Left lobe of liver (tissue), 2 donors: ENCODE measurements around the gene BEND7. TPM values are rescaled to one million over a fixed set of nuclear protein-coding genes. Genes with fewer than 3 reads are reported as not detected.
"Not testable (repeated sequence)": the region's sequence is repeated elsewhere in the genome, so short reads cannot be mapped to it uniquely, and the experiment has no call there.

Experiments
- ATAC-seq: fragments of 200-7000 bp; cut with Tn5 transposase; one replicate; pipeline ENCODE4 v1.9.1; 2020; ENCODE audit warnings: mild to moderate bottlenecking, moderate library complexity
- DNase-seq: peaks from one replicate; pipeline ENCODE4 v3.0.0-alpha.2; 2020; ENCODE audit warnings: low spot score
- total RNA-seq: library from RNA; stranded (reverse); gene quantifications from one replicate; pipeline ENCODE4 v1.2.1, GENCODE V29; 2021
- donor health status: DM: no; HTN: no; CAD: no; lungs with moderate emphysema.
- donor health status: DM: no; HTN: yes; CAD: no.

The BEND7 gene
- total RNA-seq, 1 donor from 2014 or later: 14.9 TPM

DNA sequence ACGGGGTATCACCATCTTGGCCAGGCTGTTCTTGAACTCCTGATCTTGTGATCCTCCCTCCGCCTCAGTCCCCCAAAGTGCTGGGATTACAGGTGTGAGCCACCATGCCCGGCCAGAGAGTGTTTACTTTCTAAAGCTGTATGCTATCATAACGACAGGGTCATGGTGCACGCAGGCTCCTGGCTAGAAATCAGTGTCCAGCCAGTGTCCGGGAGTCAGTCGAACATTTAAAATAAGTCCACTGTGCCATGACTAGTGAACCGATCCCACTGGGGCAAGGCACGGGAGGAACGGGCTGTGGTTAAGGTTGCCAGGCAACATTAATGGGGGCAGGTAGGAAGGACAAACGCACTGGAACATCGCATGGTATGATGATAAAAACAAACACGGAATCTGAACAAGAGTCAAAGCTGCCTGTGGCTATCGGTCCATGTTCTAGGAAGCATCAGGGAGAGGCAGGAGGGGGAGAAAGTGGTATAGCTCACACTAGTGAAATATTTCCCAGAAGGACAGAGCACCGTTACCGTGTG lies 91.7 kb downstream of the BEND7 start:
- no peak for DNase-seq
- no peak for ATAC-seq

DNA sequence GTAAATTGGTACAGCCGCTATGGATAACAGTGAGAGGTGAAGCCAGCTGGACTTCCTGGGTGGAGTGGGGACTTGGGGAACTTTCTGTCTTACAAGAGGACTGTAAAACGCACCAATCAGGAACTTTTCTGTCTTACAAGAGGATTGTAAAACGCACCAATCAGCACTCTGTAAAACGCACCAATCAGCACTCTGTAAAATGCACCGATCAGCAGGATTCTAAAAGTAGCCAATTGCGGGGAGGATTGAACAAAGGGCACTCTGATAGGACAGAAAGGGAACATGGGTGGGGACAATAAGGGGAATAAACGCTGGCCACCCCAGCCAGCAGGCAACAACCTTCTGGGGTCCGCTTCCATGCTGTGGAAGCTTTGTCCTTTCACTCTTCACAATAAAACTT lies 100.9 kb downstream of the BEND7 start:
- ATAC-seq, DNase-seq: not testable (repeated sequence)

- no peak for ATAC-seq
- no peak for DNase-seq
Observed at GRCh38 chr10:13425397-13425796, 103.4 kb downstream of the BEND7 start.

- ATAC-seq (no peak), DNase-seq (no peak)
Observed at GRCh38 chr10:13422800-13423199, 106.0 kb downstream of the BEND7 start.

DNA sequence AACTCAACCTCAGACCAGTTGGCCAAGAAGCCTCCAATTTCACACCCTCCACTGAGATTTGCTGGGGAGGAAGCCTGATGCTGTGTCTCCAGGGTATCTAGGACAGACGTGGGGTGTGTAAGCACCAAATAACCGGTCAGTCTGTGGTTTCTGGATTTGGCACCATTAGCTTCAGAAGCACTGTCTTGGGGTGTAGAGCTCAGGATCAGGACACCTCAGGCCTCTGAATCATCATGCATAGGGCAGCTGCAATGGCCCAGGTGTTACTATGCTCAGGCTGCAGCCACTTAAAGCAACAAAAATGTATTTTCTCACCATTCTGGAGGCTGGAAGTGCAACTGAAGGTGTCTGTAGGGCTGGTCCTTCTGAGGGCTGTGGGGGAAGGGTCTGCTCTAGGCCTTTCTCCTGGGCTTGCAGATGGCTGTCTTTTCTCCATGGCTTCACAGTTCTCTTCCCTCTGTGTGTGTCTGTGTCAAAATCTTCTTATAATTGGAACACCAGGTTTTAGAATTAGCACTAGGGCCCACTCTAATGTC lies 107.4 kb downstream of the BEND7 start:
- ATAC-seq: no peak
- DNase-seq: no peak

DNA sequence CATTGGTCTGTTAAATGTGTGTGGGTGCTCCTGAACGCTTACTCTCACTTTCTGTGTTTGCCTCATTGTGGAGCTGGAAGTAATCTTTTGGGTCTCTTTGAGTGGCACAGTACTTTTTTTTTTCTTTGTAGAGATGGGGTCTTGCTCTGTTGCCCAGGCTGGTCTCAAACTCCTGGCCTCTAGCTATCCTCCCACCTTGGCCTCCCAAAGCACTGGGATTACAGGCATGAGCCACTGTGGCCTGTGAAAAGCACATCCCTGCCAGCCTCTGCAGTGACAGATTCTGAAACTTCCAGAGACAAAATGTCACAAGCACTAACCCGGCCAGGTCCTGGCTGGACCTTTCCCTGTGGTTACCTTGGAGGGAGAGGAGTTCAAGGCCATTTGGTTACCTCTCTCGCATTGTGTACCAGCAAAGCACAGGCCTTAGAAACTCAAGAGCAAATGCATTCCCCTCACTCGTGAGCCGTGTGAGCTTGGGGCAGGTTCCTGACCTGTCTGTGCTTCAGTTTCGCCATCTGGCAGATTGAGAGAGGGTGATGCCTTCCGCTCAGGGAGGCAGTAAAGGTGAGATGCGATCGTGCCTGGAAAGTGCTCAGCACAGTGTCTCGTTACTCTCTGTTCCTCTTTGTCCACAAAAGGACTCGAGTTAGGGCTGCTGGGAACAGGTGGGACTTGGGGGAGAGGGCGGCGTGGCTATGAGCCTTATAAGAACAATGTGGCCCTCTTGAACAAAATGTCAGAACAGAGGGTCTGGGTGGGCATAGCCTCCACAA lies 108.1 kb downstream of the BEND7 start:
- no peak for DNase-seq
- no peak for ATAC-seq

DNA sequence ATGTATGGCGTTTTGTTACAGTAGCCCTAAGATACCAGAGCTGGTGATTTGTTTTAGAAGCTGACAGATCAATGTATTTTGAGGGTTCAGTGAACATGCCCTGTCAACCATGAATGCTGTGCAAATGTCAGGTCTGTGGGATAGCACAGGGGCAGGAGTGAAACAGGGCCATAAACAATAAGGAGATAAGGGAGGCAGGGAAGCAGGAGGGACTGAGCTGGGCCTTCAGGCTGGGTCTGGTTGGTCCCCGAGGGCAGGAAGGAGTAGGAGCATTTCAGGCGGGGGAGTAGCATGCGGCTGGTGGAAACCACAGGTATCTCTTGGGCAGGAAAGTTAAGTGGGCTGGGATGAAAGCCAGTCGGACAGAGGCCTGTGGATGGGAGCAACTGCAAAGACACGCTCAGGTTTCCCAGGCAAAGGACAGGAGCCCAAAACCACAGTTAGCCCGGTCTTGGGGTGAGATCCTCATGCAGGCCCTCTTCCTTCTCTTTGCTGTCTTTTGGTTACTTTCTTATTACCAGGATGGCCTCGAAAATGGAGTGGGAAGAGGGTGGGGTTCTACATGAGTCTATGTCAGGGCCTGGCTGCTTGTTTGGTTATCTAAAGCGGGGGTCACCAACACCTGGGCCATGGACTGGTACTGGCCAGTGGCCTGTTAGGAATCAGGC lies 111.2 kb downstream of the BEND7 start:
- DNase-seq (no peak), ATAC-seq (no peak)

DNA sequence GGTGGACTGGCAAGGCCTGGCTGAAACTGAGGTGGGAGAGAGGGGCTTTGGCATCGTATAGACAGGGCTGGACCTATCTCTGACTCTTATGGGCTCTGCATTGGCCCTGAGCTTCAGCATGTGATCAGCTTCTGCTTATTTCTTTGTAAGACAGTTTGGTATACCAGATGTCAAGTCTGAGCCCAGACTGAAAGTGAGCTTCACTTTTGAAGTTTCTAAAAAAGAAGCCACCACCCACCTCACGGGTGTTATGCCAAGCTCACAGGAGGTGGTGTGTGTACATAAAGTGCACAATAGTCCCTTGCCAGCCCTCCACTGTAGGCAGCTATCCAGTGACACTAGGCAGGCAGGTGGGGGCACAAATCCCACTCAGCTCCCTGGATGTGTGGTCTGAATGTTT lies 112.1 kb downstream of the BEND7 start:
- no peak for ATAC-seq
- DNase-seq: no peak

DNA sequence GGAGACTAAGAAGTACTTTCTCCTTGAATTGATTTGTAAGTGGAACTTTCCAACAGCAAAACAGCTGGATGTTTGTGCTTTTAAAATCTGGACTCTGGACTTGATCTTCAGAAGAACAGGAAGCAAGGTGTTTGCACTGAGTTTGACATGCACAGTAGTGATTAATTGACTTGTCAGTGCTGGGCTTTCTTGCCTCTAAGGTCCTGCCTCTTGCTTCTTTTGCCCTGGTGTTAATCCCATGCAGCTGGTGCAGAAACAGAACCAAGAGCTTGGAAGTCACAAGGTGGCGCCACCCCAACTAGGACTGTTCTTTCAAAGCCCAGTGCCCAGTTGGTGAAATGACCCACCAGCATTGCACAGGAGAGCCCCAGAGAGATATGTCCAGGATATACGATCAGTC lies 114.0 kb downstream of the BEND7 start:
- peak; percentile 59 for ATAC-seq
- DNase-seq: no peak

DNA sequence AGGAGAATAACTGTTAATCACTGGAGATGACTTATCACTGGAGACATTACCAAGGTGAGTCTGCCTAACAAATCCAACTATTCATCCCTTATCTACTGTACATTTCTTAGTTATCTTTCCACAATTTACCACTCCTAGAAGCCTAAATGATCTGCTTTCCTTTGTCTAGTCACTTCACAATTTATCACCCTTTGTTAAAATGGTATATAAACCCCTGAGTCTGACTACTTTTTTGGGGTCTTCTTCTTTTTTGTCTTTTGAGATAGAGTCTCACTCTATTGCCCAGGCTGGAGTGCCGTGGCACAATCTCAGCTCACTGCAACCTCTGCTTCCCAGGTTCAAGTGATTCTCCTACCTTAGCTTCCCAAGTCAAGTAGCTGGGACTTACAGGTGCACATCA lies 114.7 kb downstream of the BEND7 start:
- DNase-seq (no peak), ATAC-seq (no peak)

DNA sequence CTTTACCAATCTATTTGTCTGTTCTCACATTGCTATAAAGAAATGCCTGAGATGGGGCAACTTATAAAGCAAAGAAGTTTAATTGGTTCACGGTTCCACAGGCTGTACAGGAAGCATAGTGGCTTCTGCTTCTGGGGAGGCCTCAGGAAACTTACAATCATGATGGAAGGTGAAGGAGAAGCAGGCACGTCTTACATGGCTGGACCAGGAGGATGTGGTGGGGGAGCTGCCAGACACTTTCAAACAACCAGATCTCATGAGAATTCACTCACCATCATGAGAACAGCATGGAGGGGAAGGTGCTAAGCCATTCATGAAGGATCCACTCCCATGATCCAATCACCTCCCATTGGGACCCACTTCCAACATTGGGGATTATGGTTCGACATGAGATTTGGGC lies 115.9 kb downstream of the BEND7 start:
- DNase-seq (no peak), ATAC-seq (no peak)

GRCh38 chr10:13404791-13405190 lies 124.0 kb downstream of the BEND7 start:
- ATAC-seq (no peak), DNase-seq (no peak)

DNA sequence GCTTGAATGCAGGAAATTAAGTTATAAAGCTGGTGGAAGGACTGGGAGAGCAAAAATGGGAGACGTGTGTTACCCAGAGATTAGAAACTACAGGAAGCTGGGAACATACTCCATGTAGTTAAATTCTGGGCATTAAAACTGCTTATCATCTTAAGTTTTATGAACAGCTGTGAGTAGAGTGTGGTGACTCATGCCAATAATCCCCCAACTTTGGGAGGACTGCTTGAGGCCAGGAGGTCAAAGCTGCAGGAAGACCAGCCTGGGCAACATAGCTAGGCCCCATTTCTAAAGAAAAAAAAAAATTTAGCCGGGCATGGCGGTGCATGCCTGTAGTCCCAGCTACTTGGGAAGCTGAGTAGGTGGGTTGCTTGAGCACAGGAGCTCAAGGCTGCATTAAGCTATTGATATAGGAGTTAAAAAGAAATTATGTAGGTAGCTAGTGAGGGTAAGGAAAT lies 124.5 kb downstream of the BEND7 start:
- ATAC-seq (no peak), DNase-seq (no peak)

GRCh38 chr10:13403426-13403825 lies 125.4 kb downstream of the BEND7 start:
- DNase-seq: peak; percentile 14
- not testable (repeated sequence) for ATAC-seq

DNA sequence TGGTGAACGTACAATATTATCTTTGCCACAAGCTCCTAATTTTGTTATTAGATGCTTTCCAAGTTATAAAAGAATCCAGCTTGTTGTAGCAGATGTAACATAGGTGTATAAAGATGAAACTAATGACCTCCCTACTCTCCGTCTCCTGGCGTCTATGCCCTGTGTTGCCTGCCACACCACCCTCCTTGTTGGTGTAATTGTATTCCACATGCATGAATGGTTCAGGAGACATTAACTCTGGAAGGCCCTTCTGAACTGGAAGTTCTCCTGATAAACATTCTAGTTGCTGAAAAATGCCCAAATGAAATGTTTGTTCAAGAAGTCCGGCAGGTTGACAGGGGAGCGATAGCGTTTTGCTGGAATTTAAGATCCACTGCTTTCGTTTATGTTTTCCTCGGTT lies 126.8 kb downstream of the BEND7 start:
- no peak for ATAC-seq
- no peak for DNase-seq

GRCh38 chr10:13401142-13401541 lies 127.7 kb downstream of the BEND7 start:
- no peak for ATAC-seq
- DNase-seq: no peak

- ATAC-seq (no peak), DNase-seq (no peak)
Observed at GRCh38 chr10:13400196-13400965, 128.4 kb downstream of the BEND7 start.

- no peak for DNase-seq
- ATAC-seq: no peak
Observed at GRCh38 chr10:13399752-13400151, 129.1 kb downstream of the BEND7 start.

DNA sequence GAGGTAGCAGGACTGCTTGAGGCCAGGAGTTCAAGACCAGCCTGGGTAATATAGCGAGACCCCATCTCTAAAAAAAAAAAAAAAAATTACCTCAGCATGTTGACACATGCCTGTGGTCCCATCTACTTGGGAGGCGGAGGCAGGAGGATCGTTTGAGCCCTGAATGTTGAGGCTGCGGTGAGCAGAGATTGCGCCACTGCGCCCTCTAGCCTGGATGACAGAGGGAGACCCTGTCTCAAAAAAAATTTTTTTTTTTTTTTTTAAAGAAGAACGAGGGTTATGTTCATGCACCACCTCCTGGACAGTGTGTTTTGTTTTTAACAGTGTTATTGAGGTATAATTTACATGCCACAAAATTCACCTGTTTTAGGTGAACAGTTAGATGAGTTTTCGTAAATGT lies 129.6 kb downstream of the BEND7 start:
- no peak for DNase-seq
- no peak for ATAC-seq

GRCh38 chr10:13397052-13397451 lies 131.8 kb downstream of the BEND7 start:
- DNase-seq: no peak
- ATAC-seq: no peak

DNA sequence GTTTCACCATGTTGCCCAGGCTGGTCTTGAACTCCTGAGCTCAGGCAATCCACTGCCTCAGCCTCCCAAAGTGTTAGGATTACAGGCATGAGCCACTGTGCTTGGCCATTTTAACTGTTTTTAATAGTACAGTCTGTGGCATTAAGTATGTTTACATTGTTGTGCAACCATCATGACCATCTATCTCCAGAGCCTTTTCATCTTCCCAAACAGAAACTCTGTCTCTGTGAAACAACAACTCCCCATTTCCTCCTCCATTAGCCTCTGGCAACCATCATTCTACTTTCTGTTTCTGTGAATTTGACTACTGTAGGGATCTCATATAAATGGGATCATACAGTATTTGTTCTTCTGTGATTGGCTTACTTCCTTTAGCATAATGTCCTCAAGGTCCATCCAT lies 132.4 kb downstream of the BEND7 start:
- no peak for DNase-seq
- no peak for ATAC-seq
